CD4-positive, alpha-beta T cell treated with Interleukin-4 for 1 hour (primary cell): ENCODE results near the gene TOM1L1.

Source experiments
- DNase-seq, 2 donors: peaks; one replicate each; pipeline ENCODE4 v3.0.0-alpha.2; 2020 to 2022

TOM1L1 gene

GRCh38 chr17:54950116-54950515 lies 49.5 kb downstream of the TOM1L1 start:
- DNase-seq = no peak

- no peak for DNase-seq
Observed at GRCh38 chr17:54951286-54951685, 50.6 kb downstream of the TOM1L1 start.

- DNase-seq = no peak
Observed at GRCh38 chr17:54956791-54957190, 56.1 kb downstream of the TOM1L1 start.

GRCh38 chr17:54967621-54968261 lies 67.1 kb downstream of the TOM1L1 start:
- peak in 1 of 2 donors; percentile 58 for DNase-seq

GRCh38 chr17:54968262-54968987 lies 67.8 kb downstream of the TOM1L1 start, which contains the start of the genes COX11 and STXBP4:
Gene COX11, minus strand, starts transcription at chr17:54968654. Its CDS starts 8 bp downstream, at chr17:54968646.
Gene STXBP4, plus strand, starts transcription at chr17:54968765. Its CDS starts 17,455 bp downstream, at chr17:54986220.
- DNase-seq = peak; percentile 96

- DNase-seq = peak in 1 of 2 donors; percentile 12
Observed at GRCh38 chr17:54968988-54969332, 68.3 kb downstream of the TOM1L1 start.

DNA sequence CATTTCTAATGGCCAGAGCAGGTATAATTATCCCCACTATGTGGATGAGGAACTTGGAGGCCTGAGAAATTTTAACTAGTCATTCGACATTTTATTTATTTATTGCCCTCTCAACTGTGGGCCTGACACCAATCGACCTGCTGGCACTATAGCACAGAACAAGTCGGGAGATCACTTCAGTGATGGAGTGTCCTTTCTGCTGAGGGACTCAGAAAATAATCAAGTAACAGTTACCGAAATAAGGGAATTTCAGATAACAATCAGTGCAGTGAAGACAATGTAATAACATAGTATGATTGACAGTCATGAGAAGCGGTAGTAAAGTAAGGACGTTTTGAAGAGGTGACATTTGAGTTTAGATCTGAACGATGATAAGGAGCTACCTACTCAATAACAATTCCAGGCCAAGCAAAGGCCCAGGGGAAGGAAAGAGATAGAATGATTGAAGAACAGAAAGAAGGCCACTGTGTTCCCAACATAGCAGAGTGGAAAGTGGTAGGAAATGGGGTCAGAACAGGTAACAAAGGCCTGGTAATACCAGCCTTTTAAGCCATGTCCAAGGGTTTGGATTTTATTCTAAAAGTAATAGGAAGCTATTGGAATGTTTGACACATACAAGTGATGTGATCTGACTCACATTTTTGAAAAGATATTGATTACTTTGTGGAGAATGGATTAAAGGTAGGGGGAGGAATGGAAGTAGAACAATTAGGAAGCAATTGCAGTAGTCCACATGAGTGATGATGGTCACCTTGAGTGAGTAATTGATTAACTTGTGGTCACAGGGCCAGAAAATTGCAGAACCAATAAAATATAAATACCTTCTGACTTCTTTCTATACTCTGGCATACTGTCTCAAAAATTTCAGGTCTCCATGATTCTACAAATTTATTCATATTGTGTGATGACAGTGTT lies 69.3 kb downstream of the TOM1L1 start:
- peak in 1 of 2 donors; percentile 5 for DNase-seq

DNA sequence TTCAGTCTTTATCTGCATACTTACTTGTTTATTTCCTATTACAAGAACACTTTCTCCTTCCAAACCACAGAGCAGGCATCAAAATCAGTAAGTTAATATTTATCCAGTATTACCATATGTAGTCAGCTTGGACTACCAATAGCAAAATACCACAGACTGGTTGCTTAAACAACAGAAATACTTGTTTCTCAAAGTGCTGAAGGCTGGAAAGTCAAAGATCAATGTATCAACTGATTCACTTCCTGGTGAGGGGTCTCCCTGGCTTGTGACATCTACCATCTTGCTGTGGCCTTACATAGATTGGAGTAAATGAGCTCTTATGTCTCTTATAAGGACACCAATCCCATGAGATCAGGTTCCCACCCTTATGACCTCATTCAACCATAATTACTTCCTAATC lies 70.5 kb downstream of the TOM1L1 start:
- no peak for DNase-seq

GRCh38 chr17:54971901-54972300 lies 71.2 kb downstream of the TOM1L1 start:
- DNase-seq = no peak

- no peak for DNase-seq
Observed at GRCh38 chr17:54972406-54973138, 71.9 kb downstream of the TOM1L1 start.

- DNase-seq = no peak
Observed at GRCh38 chr17:54974759-54975158, 74.1 kb downstream of the TOM1L1 start.

DNA sequence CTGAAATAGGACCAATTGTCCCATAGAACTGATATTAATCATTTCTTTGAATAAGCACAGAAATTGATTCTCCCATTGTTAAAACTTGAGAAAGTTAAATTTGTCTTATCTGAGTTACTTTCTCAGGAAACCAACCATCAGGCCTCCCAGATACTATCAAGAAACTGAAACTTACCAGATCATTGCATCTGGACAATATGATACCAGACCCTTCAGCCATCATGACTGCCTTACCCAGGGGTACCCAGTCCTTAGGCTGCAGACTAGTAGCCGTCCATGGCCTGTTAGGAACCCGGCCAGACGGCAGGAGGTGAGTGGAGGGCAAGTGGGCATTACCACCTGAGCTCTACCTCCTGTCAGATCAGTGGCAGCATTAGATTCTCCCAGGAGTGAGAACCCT lies 75.7 kb downstream of the TOM1L1 start:
- DNase-seq = no peak

GRCh38 chr17:54977744-54978143 lies 77.1 kb downstream of the TOM1L1 start:
- no peak for DNase-seq

GRCh38 chr17:54979657-54980056 lies 79.0 kb downstream of the TOM1L1 start:
- no peak for DNase-seq

DNA sequence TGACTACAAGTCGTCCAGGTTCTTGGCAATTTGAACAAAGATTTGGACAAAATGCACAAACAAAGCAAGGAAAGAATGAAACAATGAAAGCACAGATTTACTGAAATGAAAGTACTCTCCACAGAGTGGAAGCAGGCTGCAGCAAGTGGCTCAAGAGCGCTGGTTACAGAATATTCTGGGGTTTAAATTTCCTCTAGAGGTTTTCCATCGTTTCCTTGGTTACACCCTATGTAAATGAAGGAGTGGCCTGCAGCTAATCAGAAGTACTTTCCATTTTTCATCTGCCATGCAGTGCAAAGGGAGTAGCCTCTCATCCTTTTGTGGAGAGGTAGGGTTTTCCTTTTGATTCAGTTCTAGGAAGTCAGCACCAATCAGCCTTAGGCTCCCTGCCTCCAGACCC lies 79.7 kb downstream of the TOM1L1 start:
- DNase-seq = no peak

GRCh38 chr17:54982399-54982798 lies 81.7 kb downstream of the TOM1L1 start:
- DNase-seq = no peak

DNA sequence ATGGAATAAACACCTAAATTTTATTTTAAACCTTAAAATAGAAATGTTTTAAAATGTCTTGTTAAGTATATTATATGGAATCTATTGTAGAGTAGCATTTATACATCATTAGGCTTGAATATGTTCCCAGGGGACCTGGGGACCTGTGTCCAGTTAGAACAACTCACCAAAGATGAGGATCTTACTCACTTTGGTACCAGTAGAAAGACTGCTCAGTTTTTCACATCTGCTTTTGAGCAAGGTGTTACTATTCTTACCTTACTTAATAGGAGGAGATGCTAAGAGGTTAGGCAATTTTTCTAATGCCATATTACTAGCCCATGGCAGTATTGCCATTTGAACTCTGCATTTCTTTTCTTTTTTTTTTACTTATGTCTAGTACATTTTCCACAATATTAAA lies 82.6 kb downstream of the TOM1L1 start:
- DNase-seq = no peak

DNA sequence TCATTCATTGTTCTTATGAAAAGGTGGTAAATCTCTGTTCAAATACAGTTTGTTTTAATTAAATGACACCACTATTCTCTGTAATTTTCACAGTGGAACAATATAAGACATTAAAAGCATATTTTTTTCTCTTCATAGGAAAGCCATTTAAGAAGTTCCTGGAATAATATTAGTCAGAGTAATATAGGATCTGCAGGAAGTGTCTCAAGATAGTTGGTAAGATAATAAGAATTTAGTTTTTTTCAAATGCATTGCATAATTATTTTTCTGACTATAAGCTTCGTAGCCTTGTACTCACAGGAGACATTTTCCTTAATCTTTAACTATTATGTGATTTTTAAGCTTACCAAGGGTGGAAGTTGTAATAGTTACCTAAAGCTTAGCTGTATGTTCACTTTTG lies 84.8 kb downstream of the TOM1L1 start:
- no peak for DNase-seq

DNA sequence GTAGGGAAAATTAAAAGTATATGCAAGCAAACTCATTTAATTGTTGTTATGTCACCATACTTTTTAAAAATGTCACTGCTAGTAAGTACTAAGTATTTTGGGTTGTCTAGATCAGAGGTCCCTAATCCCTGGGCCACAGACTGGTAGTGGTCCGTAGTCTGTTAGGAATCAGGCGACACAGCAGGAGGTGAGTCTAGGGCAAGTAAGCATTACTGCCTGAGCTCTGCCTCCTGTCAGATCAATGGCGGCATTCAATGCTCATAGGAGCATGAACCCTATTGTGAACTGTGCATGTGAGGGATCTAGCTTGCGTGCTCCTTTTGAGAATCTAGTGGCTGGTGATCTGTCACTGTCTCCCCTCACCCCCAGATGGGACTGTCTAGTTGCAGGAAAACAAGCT lies 89.5 kb downstream of the TOM1L1 start:
- no peak for DNase-seq

GRCh38 chr17:54991567-54991966 lies 90.9 kb downstream of the TOM1L1 start:
- DNase-seq = no peak

- peak in 1 of 2 donors; percentile 66 for DNase-seq
Observed at GRCh38 chr17:54992797-54993639, 92.4 kb downstream of the TOM1L1 start.

DNA sequence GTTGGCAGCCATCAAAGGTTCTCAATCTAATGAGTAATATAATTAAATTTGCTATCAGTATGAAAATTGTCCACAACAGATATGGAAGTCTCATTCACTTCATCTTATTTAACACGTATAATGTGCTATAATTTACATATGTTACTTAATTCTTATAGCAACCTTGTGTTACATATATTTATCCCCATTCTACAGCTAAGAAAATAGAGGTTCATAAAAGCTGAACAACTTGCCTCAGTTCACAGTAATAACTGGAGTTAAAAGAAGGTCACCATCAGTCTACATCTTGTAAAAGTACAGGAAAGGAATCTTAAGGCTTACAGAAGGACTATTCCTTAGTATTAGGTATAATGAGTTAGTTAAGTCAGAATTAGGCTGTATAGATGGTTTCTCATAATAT lies 95.8 kb downstream of the TOM1L1 start:
- no peak for DNase-seq
